CD4-positive, alpha-beta T cell treated with Interleukin-4 for 4 hours (primary cell): ENCODE results near the gene ESX1.
"Not testable (repeated sequence)": the region's sequence is repeated elsewhere in the genome, so short reads cannot be mapped to it uniquely, and the experiment has no call there.

ENCODE experiments used
- DNase-seq: peaks from one replicate; pipeline ENCODE4 v3.0.0-alpha.2; 2020

The ESX1 gene

GRCh38 chrX:104254442-104255115 is at the start of gene ESX1:
Gene ESX1, minus strand, starts transcription at chrX:104254933. Its CDS starts 84 bp downstream, at chrX:104254849.
- DNase-seq = no peak

- DNase-seq = no peak
Measured at GRCh38 chrX:104295636-104296035, 40.9 kb upstream of the ESX1 start.

- DNase-seq = no peak
Measured at GRCh38 chrX:104288961-104289360, 34.2 kb upstream of the ESX1 start.

- no peak for DNase-seq
Measured at GRCh38 chrX:104288269-104288668, 33.5 kb upstream of the ESX1 start.

- DNase-seq = no peak
Measured at GRCh38 chrX:104285201-104285600, 30.5 kb upstream of the ESX1 start.

- DNase-seq = no peak
Measured at GRCh38 chrX:104284507-104284906, 29.8 kb upstream of the ESX1 start.

GRCh38 chrX:104282166-104282725 is 27.5 kb upstream of the ESX1 start:
- DNase-seq = no peak

GRCh38 chrX:104281564-104281963 is 26.8 kb upstream of the ESX1 start:
- no peak for DNase-seq

- DNase-seq = no peak
Measured at GRCh38 chrX:104280609-104281008, 25.9 kb upstream of the ESX1 start.

GRCh38 chrX:104270916-104271512 is 16.3 kb upstream of the ESX1 start:
- DNase-seq = peak; percentile 21

GRCh38 chrX:104270212-104270611 is 15.5 kb upstream of the ESX1 start:
- no peak for DNase-seq

- no peak for DNase-seq
Measured at GRCh38 chrX:104255465-104255864, 732 bp upstream of the ESX1 start.

GRCh38 chrX:104253567-104254441 is 929 bp downstream of the ESX1 start:
- no peak for DNase-seq

- no peak for DNase-seq
Measured at GRCh38 chrX:104250470-104250869, 4.3 kb downstream of the ESX1 start.

GRCh38 chrX:104230060-104230459 is 24.7 kb downstream of the ESX1 start:
- DNase-seq = not testable (repeated sequence)

- no peak for DNase-seq
Measured at GRCh38 chrX:104211187-104211586, 43.5 kb downstream of the ESX1 start.

- no peak for DNase-seq
Measured at GRCh38 chrX:104205548-104205947, 49.2 kb downstream of the ESX1 start.
